Measurements from ENCODE around the gene CEP128.

DNA sequence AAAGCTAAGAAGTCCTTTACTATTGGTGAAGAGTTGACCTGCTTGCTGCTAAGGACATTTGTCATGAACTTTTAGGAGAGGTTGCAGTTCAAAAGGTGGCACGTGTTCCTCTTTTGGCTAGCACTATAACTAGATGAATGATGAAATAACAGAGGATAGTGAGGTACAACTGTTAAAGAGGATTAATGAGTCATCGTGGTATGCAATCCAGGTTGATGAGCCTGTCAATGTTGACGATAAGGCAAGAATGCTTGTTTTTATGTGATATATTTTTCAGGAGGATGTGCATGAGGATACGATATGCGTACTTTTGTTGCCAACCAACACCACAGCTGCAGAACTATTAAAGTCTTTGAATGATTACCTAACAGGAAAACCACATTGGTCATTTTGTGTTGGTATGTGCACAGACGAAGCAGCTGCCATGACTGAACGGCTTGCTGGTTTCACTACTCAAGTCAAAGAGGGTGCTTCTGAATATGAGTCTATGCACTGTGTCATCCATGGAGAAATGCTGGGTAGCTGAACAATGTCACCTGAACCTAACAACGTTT is 10.6 kb downstream of the CEP128 start:
- no peak for TF ChIP-seq POLR2A (IDR thresholded peaks at IDR 0.05; ENCODE audit: low read depth, low read length)
- TF ChIP-seq POLR2AphosphoS5 (IDR thresholded peaks at IDR 0.05; ENCODE audit: low read depth, low read length), result no peak; the same call in 1 of the 2 replicates
- no peak for TF ChIP-seq SPI1 (IDR thresholded peaks at IDR 0.05; ENCODE audit: low read depth, low read length)
- peak; percentile 77 for TF ChIP-seq PAX5 (IDR thresholded peaks at IDR 0.05; ENCODE audit: insufficient read depth, low read length, severe bottlenecking)
- no peak for TF ChIP-seq TAF1 (IDR thresholded peaks at IDR 0.05; ENCODE audit: low read depth, low read length)
